GM12873 (cell line): ENCODE measurements around the gene CFAP61.

Experiments
- CTCF ChIP-seq: IDR thresholded peaks from 2 replicates; pipeline ENCODE4 v1.5.1; 2012; ENCODE audit warnings: low read depth, mild to moderate bottlenecking, moderate library complexity, low read length, control low read depth; ENCODE audit not compliant: insufficient read depth; ENCODE audit errors: missing control alignments

CFAP61 gene

DNA sequence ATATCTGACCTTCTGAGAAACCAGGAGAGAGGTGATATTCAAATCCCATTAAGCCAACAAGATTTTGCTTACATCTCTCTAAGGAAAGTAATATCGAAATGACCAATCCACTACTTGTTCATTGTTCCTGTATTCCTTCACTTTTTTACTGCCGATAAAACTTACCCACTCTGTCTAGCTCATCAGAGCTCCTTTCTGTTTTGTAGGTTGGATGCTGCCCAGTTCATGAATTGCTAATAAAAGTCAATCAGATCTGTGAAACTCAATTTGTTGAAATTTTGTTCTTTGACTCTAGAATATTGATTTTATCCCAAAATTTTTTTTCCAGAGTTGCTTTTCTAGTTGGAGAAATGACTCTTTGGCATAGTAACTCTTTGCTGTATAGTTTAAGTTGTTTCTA, 166.7 kb downstream of the CFAP61 start:
- no peak for TF ChIP-seq CTCF

GRCh38 chr20:20220134-20220533, 167.8 kb downstream of the CFAP61 start:
- no peak for TF ChIP-seq CTCF

DNA sequence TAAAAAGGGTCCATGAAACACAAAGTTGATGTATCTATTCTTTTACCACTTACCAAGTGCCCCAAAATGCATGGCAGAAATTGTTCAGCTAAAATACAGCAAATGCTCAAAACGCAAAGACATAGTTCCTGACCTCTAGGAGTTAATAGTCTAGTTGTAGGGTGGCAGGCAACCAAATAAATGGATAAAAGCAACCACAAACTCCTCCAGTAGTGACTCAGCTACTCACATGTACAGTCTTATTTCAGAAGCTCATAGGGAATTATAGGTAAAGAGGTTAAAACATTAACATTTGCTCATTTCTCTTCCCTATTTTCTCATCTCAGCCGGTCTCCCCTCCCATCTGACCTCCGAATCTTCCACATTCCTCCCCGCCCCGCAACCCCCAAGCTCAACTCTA, 171.6 kb downstream of the CFAP61 start:
- no peak for TF ChIP-seq CTCF

GRCh38 chr20:20224806-20225205, 172.5 kb downstream of the CFAP61 start:
- TF ChIP-seq CTCF, result no peak

DNA sequence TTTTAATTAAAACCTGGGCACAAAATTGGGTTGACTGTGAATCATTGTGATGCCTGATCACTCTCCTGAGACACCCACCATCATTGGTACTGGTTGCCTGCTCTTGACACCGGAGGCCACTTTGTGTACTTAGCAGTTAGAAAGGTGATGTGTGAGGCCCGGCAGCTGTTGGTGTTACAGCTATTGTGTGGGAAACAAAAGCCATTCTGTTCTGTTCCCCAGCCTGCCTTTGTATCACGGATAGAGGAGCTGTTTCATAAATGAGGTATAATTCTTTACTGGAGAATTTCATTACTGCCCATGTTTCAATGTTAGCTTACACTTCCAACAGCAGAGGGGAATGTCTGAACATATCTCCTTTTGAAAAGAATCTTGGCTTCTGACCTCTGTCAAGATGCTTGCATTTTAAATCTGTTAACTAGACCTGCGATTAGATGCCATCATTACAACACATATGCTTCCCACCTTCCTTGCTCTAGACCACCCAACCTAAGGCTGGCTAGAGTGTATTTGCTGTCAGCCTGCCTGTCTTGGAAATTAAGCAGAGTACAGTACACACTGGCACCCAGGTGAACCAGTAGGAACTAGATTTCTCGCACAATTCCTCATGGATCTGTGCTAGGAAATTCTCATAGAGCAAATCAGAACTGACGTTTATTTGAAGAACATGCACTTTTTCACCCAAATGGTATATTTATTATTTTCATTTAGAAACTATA, 173.2 kb downstream of the CFAP61 start:
- TF ChIP-seq CTCF, result no peak

DNA sequence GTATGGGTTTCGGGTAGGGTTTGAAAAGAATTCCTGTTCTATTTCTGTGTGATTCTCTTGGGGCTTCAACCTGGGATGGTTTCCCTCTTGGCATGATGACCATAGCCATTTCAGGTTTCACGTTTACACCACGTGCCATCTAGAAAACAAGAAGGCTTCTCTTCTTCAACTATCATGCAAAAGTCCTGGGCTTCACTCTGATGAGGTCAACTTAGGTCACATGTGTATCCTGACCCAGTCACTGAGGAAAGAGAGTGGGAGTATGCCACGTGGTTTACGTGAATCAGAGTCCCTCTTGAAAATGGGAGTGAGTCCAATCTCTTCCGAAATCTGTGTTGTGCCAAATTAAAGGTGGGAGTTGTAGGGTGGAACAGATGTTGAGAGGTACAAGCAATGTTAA, 174.2 kb downstream of the CFAP61 start:
- TF ChIP-seq CTCF, result no peak

GRCh38 chr20:20227013-20227571, 174.8 kb downstream of the CFAP61 start:
- TF ChIP-seq CTCF, result no peak
